H9 (cell line): Measurements from ENCODE around the gene FTO. TPM values are rescaled to one million over a fixed set of nuclear protein-coding genes. Genes with fewer than 3 reads are reported as not detected.

Experiments
- DNase-seq: peaks from one replicate; pipeline ENCODE4 v3.0.0-alpha.2; 2017
- H2AFZ ChIP-seq: one replicate; pipeline ENCODE4 v1.6.1; 2013; ENCODE audit warnings: mild to moderate bottlenecking, low read length, control low read depth, moderate library complexity
- H2AK5ac ChIP-seq: 2 replicates; pipeline ENCODE4 v1.6.1; 2013; ENCODE audit warnings: low read length, control low read depth, mixed read lengths; ENCODE audit not compliant: insufficient read length
- H2BK120ac ChIP-seq: one replicate; pipeline ENCODE4 v1.6.1; 2013; ENCODE audit warnings: low read depth, mild to moderate bottlenecking, low read length, control low read depth, inconsistent platforms; ENCODE audit not compliant: poor library complexity, severe bottlenecking
- H2BK12ac ChIP-seq: 2 replicates; pipeline ENCODE4 v1.6.1; 2013; ENCODE audit warnings: low read length, control low read depth, mixed read lengths, low read depth; ENCODE audit not compliant: insufficient read length
- H2BK15ac ChIP-seq: 2 replicates; pipeline ENCODE4 v1.6.1; 2013; ENCODE audit warnings: low read depth, low read length, control low read depth
- H2BK20ac ChIP-seq: one replicate; pipeline ENCODE4 v1.6.1; 2013; ENCODE audit warnings: low read depth, mild to moderate bottlenecking, low read length, control low read depth, inconsistent platforms; ENCODE audit not compliant: poor library complexity, severe bottlenecking
- H2BK5ac ChIP-seq: 2 replicates; pipeline ENCODE4 v1.6.1; 2013; ENCODE audit warnings: low read length, control low read depth, mixed read lengths; ENCODE audit not compliant: insufficient read length
- H3K14ac ChIP-seq: 2 replicates; pipeline ENCODE4 v1.6.1; 2013; ENCODE audit warnings: low read length, control low read depth; ENCODE audit not compliant: insufficient read depth
- H3K18ac ChIP-seq: 2 replicates; pipeline ENCODE4 v1.6.1; 2013; ENCODE audit warnings: low read depth, mild to moderate bottlenecking, mixed read lengths, low read length, control low read depth; ENCODE audit not compliant: insufficient read length
- H3K23ac ChIP-seq: 2 replicates; pipeline ENCODE4 v1.6.1; 2013; ENCODE audit warnings: low read length, control low read depth, mixed read lengths, low read depth; ENCODE audit not compliant: insufficient read length
- H3K23me2 ChIP-seq: 2 replicates; pipeline ENCODE4 v1.6.1; 2013; ENCODE audit warnings: low read depth, mild to moderate bottlenecking, mixed read lengths, low read length, control low read depth; ENCODE audit not compliant: insufficient read length, poor library complexity, severe bottlenecking
- H3K27ac ChIP-seq: 2 replicates; pipeline ENCODE4 v1.5.1; 2013; ENCODE audit warnings: low read length, control low read depth, mixed read lengths, low read depth; ENCODE audit not compliant: insufficient read length
- H3K27me3 ChIP-seq: 2 replicates; pipeline ENCODE4 v1.6.1; 2013; ENCODE audit warnings: low read length, control low read depth, inconsistent platforms; ENCODE audit not compliant: insufficient read depth
- H3K4ac ChIP-seq: 2 replicates; pipeline ENCODE4 v1.6.1; 2013; ENCODE audit warnings: low read depth, mild to moderate bottlenecking, control low read depth, inconsistent platforms, low read length, moderate library complexity
- H3K4me1 ChIP-seq: 2 replicates; pipeline ENCODE4 v1.6.1; 2013; ENCODE audit warnings: low read length, control low read depth, inconsistent platforms; ENCODE audit not compliant: insufficient read depth
- H3K4me2 ChIP-seq: 2 replicates; pipeline ENCODE4 v1.6.1; 2013; ENCODE audit warnings: low read length, control low read depth, mixed read lengths; ENCODE audit not compliant: insufficient read length, insufficient read depth
- H3K56ac ChIP-seq: 2 replicates; pipeline ENCODE4 v1.6.1; 2013; ENCODE audit warnings: low read depth, mild to moderate bottlenecking, mixed read lengths, low read length, control low read depth; ENCODE audit not compliant: insufficient read length
- H3K79me1 ChIP-seq: 2 replicates; pipeline ENCODE4 v1.6.1; 2013; ENCODE audit warnings: low read depth, mild to moderate bottlenecking, moderate library complexity, low read length, control low read depth, inconsistent platforms; ENCODE audit not compliant: insufficient read depth, poor library complexity, severe bottlenecking
- H3K79me2 ChIP-seq: 2 replicates; pipeline ENCODE4 v1.6.1; 2013; ENCODE audit warnings: low read length, control low read depth, inconsistent platforms; ENCODE audit not compliant: insufficient read depth
- H3K9ac ChIP-seq: 2 replicates; pipeline ENCODE4 v1.6.1; 2013; ENCODE audit warnings: low read length, control low read depth, mixed read lengths; ENCODE audit not compliant: insufficient read length; ENCODE audit errors: extremely low read depth
- H3K9me3 ChIP-seq: one replicate; pipeline ENCODE4 v1.6.1; 2013; ENCODE audit warnings: low read depth, low read length, inconsistent platforms; ENCODE audit not compliant: control insufficient read depth
- H3T11ph ChIP-seq: one replicate; pipeline ENCODE4 v1.6.1; 2013; ENCODE audit warnings: mild to moderate bottlenecking, low read length, control low read depth, inconsistent platforms
- H4K20me1 ChIP-seq: one replicate; pipeline ENCODE4 v1.6.1; 2013; ENCODE audit not compliant: control insufficient read depth, insufficient read length, insufficient read depth
- H4K5ac ChIP-seq: 2 replicates; pipeline ENCODE4 v1.6.1; 2013; ENCODE audit warnings: low read depth, mild to moderate bottlenecking, mixed read lengths, low read length, control low read depth; ENCODE audit not compliant: insufficient read length
- H4K8ac ChIP-seq: replicated peaks from 2 replicates; pipeline ENCODE4 v1.6.1; 2013; ENCODE audit warnings: low read length, control low read depth, mixed read lengths, low read depth; ENCODE audit not compliant: insufficient read length
- H4K91ac ChIP-seq: 2 replicates; pipeline ENCODE4 v1.6.1; 2013; ENCODE audit warnings: low read depth, mild to moderate bottlenecking, moderate library complexity, mixed read lengths, low read length, control low read depth; ENCODE audit not compliant: insufficient read length
- H3K27ac Mint-ChIP-seq, 3 experiments: 2 replicates in 2 of 3; 3 replicates in 1 of 3; pipeline ENCODE4 v1.8.0; 2020 to 2021; ENCODE audit warnings: mixed read lengths in 3 of 3, mild to moderate bottlenecking in 1 of 3, moderate library complexity in 1 of 3
- H3K27me3 Mint-ChIP-seq: 2 replicates; pipeline ENCODE4 v1.8.0; 2021; ENCODE audit warnings: low read depth, mild to moderate bottlenecking, moderate library complexity, mixed read lengths
- H3K36me3 Mint-ChIP-seq, 3 experiments: 2 replicates in 2 of 3; 3 replicates in 1 of 3; pipeline ENCODE4 v1.8.0; 2020 to 2021; ENCODE audit warnings: low read depth in 3 of 3, mixed read lengths in 3 of 3; ENCODE audit not compliant: insufficient read depth in 1 of 3
- H3K4me1 Mint-ChIP-seq, 2 experiments: 2 replicates each; pipeline ENCODE4 v1.8.0; 2020; ENCODE audit warnings: mixed read lengths in 2 of 2
- H3K4me3 Mint-ChIP-seq, 2 experiments: 2 replicates in 1 of 2; 3 replicates in 1 of 2; pipeline ENCODE4 v1.8.0; 2020 to 2021; ENCODE audit warnings: mild to moderate bottlenecking in 2 of 2, mixed read lengths in 2 of 2, moderate library complexity in 1 of 2
- H3K9me3 Mint-ChIP-seq, 2 experiments: 2 replicates in 1 of 2; 3 replicates in 1 of 2; pipeline ENCODE4 v1.8.0; 2020; ENCODE audit warnings: mild to moderate bottlenecking in 2 of 2, mixed read lengths in 2 of 2, moderate library complexity in 1 of 2
- WGBS: extraction: QIAGEN DNeasy Blood & Tissue Kit; methylation state at CpG from one replicate; pipeline ENCODE4 v1.1.7; 2013; ENCODE audit warnings: missing lambda C conversion rate, low lambda C conversion rate, mixed read lengths; ENCODE audit not compliant: insufficient read length; ENCODE audit errors: extremely low coverage; 5-methylcytosine and 5-hydroxymethylcytosine counted together
- total RNA-seq: library from RNA; stranded (reverse); gene quantifications from 2 replicates; pipeline ENCODE4 v1.2.1, GENCODE V29; 2021
- TF ChIP-seq, protein P1 (sequence below): fragments of 200-600 bp; sonication (generic); conservative IDR thresholded peaks from 3 replicates; pipeline ENCODE4 v1.8.0; 2021; ENCODE audit warnings: antibody characterized with exemption, mild to moderate bottlenecking

The FTO gene
- total RNA-seq, 1 experiment from 2014 or later = 67.9 TPM

DNA sequence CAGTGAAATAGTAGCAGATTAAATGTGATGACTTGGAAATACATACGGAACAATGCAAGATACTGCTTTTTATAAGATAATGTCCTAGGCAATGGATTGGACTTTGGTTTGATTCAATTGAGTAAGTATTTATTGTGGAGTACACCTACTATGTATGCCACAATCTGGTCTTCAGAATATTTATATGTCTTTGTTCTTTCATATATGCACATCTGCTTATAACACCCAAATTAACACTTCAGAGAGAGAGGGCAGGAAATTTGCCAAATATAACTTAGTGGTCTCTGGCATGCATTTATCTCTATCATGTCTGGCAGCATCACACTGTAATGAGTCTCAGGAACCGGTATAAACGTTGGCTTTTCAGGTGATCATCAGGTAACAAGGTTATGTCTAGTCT lies 17.2 kb upstream of the FTO start:
- Histone ChIP-seq H3K79me2 (no peaks in the 10 kb centered on the region), H3K4me2 (no peak overlapping the region), H2BK12ac (no peak overlapping the region), H3K79me1 (no peaks in the 10 kb centered on the region), H3K27ac (no peak overlapping the region), H4K5ac (no peak overlapping the region), H3K18ac (no peak overlapping the region), H4K20me1 (no peaks in the 10 kb centered on the region), H3K23me2 (no peaks in the 10 kb centered on the region), H3K4me1 (no peaks in the 10 kb centered on the region; the same call in 1 of the 2 replicates), H3K23ac (no peak overlapping the region), H2AK5ac (no peak overlapping the region), H2BK5ac (no peak overlapping the region), H2BK15ac (no peak overlapping the region), H2AFZ (no peak overlapping the region), H3K27me3 (no peaks in the 10 kb centered on the region), H3T11ph (no peak overlapping the region), H4K8ac (no peak overlapping the region), H3K56ac (no peak overlapping the region), H4K91ac (no peak overlapping the region), H3K9me3 (no peaks in the 10 kb centered on the region), H3K4ac (no peak overlapping the region), H2BK120ac (no peak overlapping the region), H3K9ac (no peak overlapping the region), H2BK20ac (no peak overlapping the region), H3K14ac (no peak overlapping the region)
- TF ChIP-seq, protein P1, sequence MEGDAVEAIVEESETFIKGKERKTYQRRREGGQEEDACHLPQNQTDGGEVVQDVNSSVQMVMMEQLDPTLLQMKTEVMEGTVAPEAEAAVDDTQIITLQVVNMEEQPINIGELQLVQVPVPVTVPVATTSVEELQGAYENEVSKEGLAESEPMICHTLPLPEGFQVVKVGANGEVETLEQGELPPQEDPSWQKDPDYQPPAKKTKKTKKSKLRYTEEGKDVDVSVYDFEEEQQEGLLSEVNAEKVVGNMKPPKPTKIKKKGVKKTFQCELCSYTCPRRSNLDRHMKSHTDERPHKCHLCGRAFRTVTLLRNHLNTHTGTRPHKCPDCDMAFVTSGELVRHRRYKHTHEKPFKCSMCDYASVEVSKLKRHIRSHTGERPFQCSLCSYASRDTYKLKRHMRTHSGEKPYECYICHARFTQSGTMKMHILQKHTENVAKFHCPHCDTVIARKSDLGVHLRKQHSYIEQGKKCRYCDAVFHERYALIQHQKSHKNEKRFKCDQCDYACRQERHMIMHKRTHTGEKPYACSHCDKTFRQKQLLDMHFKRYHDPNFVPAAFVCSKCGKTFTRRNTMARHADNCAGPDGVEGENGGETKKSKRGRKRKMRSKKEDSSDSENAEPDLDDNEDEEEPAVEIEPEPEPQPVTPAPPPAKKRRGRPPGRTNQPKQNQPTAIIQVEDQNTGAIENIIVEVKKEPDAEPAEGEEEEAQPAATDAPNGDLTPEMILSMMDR = no peak
- Mint-ChIP-seq H3K4me3 (no peak overlapping the region), H3K27me3 (no peaks in the 10 kb centered on the region), H3K9me3 (no peaks in the 10 kb centered on the region; a peak in 2 of 5 replicates), H3K4me1 (no peaks in the 10 kb centered on the region), H3K36me3 (peaks cover 12 to 32% (median 24%) of the 10 kb centered on the region in 3 experiments), H3K27ac (no peak overlapping the region)
- no peak for DNase-seq
- no CpG with 5 or more reads among the region's 3 CpGs for WGBS
